SH-SY5Y (cell line): ENCODE measurements around the gene NBAS.

ENCODE experiments used
- GATA2 ChIP-seq: IDR thresholded peaks from 2 replicates; pipeline ENCODE4 v1.6.1; 2011; ENCODE audit warnings: mild to moderate bottlenecking, low read depth, low read length
- GATA3 ChIP-seq: IDR thresholded peaks from 2 replicates; pipeline ENCODE4 v1.6.1; 2011; ENCODE audit warnings: low read depth, mild to moderate bottlenecking, low read length, moderate library complexity

NBAS gene

DNA sequence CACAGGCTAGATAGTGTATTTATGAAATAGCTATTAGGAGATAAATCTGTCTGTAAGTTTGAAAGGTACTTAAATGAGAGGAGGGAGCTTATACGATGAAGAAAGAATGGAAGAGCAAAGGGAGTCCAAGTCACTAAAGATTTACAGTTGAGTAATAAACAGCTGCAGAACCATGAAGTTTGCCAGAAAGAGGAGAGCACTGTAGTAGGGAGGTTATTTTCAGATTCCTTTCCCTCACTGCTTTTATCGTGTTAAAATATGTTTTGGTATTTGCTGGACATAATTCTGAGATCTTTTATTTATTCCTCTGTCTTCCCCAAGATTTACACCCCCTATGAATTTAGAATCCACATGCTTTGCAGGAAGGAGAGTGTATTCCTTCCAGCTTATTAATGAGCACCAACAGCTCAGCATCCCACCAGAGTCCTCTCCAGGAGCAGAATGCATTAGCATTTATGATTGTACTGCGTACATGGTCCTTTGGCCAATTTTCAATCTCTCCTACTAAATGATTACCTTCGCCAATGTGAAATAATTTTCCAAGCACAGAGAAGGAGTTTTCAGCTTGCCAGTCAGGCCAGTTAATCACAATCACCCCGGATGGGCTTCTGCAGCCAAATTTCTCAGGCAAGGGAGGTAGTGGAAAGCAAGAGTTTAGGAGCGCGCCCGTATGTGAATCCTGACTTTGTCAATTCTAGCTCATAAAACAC, 297.0 kb downstream of the NBAS start:
- no peak for TF ChIP-seq GATA2
- TF ChIP-seq GATA3 = no peak

DNA sequence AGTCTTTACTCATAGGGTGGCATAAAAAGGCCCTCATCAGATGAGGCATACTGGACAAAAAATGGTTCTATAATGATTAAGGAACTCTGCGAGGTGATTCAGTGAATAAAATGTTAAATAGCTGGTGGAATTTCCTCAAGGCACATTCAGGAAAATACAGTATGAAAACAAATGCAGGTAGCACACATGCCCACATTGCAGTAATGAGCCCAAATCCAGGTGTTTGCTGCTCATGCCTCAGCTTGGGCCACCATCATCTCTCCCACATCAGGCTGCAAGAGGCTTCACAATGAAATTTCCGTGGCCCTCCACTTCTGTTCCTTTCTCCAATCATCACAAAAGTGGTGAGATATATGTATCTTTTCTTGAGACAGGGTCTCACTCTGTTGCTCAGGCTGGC, 298.3 kb downstream of the NBAS start:
- no peak for TF ChIP-seq GATA3
- TF ChIP-seq GATA2 = no peak

DNA sequence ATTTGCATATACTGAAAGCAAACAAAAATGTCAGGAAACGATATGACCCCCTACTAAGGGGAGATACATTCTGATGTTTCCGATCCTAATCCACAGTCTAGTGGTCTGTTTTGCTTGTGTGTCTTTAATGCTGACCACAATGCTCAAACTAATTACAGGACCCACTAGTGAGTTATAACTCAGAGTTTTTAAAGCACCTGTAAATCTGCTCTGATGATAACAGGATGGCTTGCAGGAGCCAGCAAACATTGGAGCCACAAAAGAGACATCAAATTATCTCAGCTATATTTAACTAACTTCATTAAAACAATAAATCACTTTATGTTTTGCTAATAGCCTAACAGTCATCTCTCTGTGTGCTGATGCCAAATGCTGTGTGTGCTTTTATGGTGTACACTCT, 300.3 kb downstream of the NBAS start:
- TF ChIP-seq GATA3 (no peak), GATA2 (no peak)

DNA sequence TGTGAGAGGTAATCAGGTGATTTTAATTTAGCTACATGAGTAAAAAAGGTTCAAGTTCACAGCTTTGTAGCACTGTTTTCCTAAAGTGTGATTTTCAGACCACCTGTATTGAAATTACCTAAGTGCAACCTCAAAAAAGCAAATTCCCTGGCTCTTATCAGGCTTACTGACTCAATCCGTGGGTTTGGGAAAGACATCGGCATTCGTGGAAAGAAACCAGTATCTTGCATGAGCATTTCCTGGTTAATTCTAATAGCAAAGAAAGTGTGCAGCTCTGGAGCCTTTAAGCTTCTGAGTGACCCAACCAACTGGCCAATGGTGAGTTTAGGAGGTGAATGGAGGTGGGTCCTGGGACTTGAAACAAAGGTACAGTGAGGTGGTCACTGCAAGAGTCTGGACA, 300.9 kb downstream of the NBAS start:
- TF ChIP-seq GATA3 (no peak), GATA2 (no peak)

DNA sequence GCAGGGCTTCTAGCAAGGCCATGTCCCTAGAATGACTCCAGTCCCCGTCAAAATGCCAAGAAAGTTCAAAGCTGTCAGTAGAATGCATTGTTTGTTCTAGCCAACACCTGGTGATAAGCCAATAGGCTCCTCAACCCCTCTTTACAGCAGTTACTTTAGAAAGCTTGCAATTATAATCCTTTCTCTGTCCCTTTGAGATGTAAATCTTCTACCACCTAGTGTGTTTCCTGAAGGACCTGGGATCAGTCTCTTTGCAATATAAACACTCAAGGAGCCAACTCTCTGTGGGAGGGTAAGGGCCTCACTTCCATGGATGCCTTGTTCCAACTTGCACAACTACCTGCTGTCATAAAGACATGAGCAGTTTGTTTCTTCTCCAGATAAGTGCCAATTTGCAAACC, 301.8 kb downstream of the NBAS start:
- TF ChIP-seq GATA2 = no peak
- TF ChIP-seq GATA3 = no peak

DNA sequence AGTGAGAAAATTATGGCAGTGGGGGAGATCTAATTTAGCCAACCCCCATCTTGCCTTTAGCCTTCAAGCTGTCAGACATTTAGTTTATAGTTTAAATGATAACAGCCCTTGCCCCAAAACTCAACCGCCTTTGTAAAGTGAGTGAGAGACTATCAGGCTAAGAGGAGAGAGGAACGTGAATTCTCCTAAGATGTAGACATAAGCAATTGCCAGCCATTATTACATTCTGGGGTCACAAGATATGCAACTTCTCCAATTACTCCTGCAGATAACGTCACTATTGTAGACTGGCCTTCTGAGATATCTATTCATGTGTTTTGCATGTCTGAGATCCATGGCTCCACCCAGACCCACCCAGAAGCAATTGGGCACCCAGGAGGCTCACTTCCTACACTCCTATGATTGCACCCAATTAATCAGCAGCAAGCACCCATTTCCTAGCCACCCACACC, 307.3 kb downstream of the NBAS start:
- TF ChIP-seq GATA3 = no peak
- no peak for TF ChIP-seq GATA2

DNA sequence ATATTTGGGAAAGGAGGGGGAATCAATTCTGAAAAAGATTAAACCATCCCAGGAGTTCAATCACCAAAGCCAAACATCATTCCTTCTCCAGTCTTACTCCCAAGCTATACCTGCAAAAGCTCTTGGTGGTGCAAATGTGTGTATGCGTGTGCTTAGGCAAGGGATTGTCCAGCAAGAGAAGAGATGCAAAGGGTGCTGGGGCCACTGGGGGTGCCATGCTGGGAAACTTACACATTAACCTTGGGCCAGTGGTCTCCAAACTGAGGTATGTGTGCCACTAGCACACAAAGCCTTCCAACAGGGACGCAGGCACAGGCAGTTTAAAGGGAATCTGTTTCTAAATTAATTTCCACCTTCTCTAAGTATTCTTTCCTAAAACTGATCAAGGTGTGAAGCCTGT, 307.9 kb downstream of the NBAS start:
- TF ChIP-seq GATA3 (no peak), GATA2 (no peak)

DNA sequence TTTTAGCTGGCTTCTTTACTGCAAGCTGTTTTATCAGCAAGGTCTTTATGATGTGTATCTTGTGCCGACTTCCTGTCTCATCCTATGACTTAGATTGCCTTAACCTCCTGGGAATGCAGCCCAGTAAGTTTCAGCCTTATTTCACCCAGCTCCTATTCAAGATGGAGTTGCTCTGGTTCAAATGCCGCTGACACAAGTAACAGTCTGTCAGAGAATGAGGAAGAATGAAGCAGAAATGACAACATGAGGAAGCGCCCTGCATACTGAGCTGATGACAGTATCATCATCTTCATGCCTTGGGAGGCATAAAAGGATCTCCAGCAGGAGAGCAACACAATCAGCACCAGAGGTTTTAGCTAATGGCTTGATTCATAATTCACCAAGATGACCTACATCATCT, 309.4 kb downstream of the NBAS start:
- TF ChIP-seq GATA3 (no peak), GATA2 (no peak)

DNA sequence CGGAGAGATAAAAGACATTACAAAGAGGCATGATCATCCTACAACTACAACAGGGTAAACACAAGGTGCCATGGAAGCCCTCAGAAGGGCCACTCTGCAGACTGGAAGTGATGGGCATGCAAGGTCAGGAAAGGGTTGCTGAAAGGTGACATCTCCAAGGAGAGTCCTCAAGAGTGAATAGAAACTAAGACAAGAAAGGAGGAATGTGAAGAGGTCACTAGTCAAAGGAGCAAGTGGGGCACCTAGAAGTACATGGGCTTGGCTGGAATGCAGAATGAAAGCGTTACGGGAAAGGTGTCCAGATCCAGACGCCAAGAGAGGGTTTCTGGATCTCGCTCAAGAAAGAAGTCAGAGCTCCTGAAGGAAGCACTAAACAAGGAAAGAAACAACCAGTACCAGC, 314.3 kb downstream of the NBAS start:
- TF ChIP-seq GATA3 (no peak), GATA2 (no peak)

DNA sequence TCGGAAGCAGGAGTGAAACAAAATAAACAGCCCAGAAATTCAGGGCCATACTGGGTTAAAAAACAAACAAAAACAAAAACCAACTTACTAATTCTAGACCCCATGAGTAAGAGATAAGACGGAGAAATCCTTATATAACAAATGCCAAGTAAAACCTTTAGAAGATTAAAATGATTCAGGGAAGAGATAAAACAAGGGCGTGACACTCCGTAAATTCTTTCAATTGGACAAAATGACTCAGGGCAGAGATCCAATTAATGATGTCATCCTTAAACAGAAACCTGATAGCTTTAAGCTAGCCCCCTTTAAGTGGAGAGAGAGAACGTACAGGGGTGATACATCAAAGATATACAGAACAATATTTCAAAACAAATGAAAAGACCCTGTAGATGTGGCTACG, 317.4 kb downstream of the NBAS start:
- TF ChIP-seq GATA2 (no peak), GATA3 (no peak)

DNA sequence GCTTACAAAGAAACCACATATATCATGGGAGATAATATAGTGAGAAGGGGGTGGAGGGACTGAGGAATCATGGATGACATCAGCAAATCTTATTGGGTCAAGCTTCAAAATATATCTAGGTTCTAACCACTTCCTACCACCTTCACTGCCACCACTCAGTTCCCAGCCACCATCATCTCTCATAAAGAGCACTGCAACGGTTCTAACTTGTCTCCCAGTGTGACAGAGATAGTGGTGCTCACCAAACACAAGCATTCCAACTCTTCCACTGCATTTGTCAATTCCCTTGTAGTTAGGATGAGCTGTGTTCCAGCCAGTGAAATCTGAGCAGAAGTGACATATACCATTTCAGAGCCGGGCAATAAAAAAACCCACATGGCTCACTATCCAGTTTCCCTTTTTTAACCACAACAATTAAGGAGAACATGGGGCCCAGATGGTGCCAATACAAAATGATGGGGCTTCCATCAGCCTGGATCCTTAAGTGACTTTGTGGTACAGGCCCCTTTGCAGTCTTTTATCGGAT, 318.1 kb downstream of the NBAS start:
- no peak for TF ChIP-seq GATA3
- TF ChIP-seq GATA2 = no peak

DNA sequence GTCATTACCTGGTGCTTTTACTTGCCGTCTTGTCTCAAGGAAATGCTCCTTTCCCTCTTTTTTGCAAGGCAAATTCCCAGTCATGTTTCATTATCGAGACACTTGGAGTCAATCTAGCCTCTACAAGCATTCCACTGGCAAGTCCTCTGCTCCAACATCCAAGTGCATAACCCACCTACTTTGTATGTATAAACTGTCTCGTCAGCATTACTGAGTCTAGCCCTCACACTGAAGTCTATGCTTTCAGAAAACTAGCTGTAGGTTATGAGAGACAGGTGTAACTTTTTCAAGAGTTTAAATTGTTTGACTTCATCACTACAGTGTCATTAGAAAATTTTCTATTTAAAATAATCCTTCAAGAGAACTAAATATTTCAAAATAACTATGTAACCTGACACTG, 319.2 kb downstream of the NBAS start:
- TF ChIP-seq GATA3 = no peak
- no peak for TF ChIP-seq GATA2

DNA sequence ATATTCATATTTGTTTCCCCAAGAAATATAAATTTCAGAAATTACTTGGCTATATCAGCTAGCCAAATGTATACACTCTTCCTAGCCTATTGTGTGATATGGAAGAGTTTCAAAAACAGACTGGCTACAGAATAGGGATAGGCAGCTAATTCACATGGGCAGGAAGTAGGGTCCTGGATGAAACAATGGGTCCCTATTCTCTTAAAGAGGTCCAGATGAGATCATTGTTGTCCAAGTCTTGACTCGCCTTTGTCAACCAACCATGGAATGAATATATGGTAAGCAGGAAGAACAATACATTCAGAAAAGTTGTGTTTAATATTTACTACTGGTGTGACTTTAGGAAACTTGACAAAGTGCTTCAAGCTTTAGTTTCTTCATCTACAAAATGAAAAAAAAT, 319.9 kb downstream of the NBAS start:
- no peak for TF ChIP-seq GATA3
- no peak for TF ChIP-seq GATA2

DNA sequence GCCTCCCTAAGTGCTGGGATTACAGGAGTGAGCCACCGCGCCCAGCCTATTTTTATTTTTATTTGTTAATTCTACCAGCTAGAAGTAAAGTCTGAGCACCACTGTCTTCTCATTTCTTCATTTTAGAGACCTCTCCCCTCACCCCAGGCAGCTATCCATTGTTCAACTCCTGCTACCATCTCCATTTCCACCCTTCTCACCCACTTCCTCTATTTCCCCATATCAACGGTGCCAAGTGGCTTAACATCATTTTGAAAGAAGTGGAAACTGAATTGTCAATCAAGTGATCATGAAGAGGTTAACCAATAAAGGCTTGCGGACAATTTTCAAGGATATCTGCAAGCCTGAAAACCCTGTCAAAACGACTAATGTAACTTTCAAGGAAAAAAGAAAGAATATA, 323.1 kb downstream of the NBAS start:
- TF ChIP-seq GATA3 (no peak), GATA2 (no peak)

DNA sequence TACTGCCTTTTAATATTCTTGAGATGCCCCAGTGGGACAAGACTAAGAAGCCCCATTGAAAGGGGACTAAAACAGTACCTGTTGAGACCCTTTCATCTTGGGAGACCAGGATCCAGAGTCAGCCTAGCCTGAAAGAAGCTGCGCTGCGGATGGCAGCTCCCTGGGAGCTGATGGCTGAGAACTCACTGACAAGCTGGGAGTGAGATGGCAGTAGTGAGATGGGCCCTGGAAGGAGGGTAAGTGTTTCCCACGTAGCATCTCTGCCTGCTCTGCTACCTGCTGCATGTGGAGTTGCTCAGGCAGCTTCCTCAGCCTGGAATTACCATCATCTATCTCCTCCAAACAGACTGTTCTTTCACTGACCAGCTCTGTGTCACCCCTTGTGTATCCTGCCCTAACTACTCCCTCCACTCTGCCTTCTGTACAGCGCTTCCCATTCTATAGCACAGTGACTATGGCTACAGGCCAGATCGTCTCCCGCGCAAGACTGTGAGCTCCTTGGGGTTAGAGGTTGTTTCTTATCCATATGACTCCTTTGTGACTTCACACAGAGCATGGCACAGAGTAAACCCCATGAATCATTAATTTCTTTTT, 330.4 kb downstream of the NBAS start:
- TF ChIP-seq GATA2 (no peak), GATA3 (no peak)
